Left renal cortex interstitium (tissue), 4 donors: ENCODE results near the gene NFS1. TPM values are rescaled to one million over a fixed set of nuclear protein-coding genes. Genes with fewer than 3 reads are reported as not detected.
"Not testable (repeated sequence)": the region's sequence is repeated elsewhere in the genome, so short reads cannot be mapped to it uniquely, and the experiment has no call there.

Experiments
- DNase-seq, 4 donors: peaks; one replicate each; pipeline ENCODE4 v3.0.0-alpha.2; 2013; ENCODE audit warnings: low read depth in 4 of 4, low spot score in 2 of 4, missing footprints in 1 of 4
- polyA plus RNA-seq, 4 donors: library from polyadenylated mRNA; unstranded; fragments of 120-200 nt; gene quantifications; one replicate each; pipeline ENCODE4 v1.2.1, GENCODE V29; 2013; ENCODE audit not compliant: insufficient read length in 4 of 4

Gene NFS1
- polyA plus RNA-seq, 4 donors, result 28.4 to 36.2 (median 30.5) TPM

GRCh38 chr20:35710884-35711587 is 11.9 kb upstream of the NFS1 start:
- DNase-seq, result no peak

- no peak for DNase-seq
These were observed 10.9 kb upstream of the NFS1 start for GRCh38 chr20:35710039-35710438.

GRCh38 chr20:35709259-35709658 is 10.1 kb upstream of the NFS1 start:
- no peak for DNase-seq

GRCh38 chr20:35708502-35708901 is 9.3 kb upstream of the NFS1 start:
- no peak for DNase-seq

- not testable (repeated sequence) for DNase-seq
These were observed 7.7 kb upstream of the NFS1 start for GRCh38 chr20:35706591-35707529.

- not testable (repeated sequence) for DNase-seq
These were observed 6.7 kb upstream of the NFS1 start for GRCh38 chr20:35705894-35706293.

- no peak for DNase-seq
These were observed 5.5 kb upstream of the NFS1 start for GRCh38 chr20:35704514-35705261.

- no peak for DNase-seq
These were observed 3.9 kb upstream of the NFS1 start for GRCh38 chr20:35702824-35703695.

- DNase-seq, result no peak
These were observed 3.1 kb upstream of the NFS1 start for GRCh38 chr20:35702051-35702823.

GRCh38 chr20:35700625-35701148 is 1.5 kb upstream of the NFS1 start:
- no peak for DNase-seq

- DNase-seq, result no peak
These were observed 939 bp upstream of the NFS1 start for GRCh38 chr20:35699957-35700624.

GRCh38 chr20:35698298-35699126 is 640 bp downstream of the NFS1 start:
- peak in 1 of 4 donors; percentile 10 for DNase-seq

- DNase-seq, result no peak
These were observed 1.4 kb downstream of the NFS1 start for GRCh38 chr20:35697696-35698297.

- DNase-seq, result no peak
These were observed 3.2 kb downstream of the NFS1 start for GRCh38 chr20:35695978-35696377.

GRCh38 chr20:35695245-35695749 is 3.9 kb downstream of the NFS1 start:
- no peak for DNase-seq

- DNase-seq, result no peak
These were observed 8.9 kb downstream of the NFS1 start for GRCh38 chr20:35690265-35690664.

GRCh38 chr20:35686872-35687271 is 12.3 kb downstream of the NFS1 start:
- DNase-seq, result not testable (repeated sequence)
